RPMI7951 (cell line): ENCODE data around the gene MED1. TPM values are rescaled to one million over a fixed set of nuclear protein-coding genes. Genes with fewer than 3 reads are reported as not detected.
A peak's percentile ranks its signal among the peaks of the same experiment; 100 is the strongest.
"Not testable (repeated sequence)": the region's sequence is repeated elsewhere in the genome, so short reads cannot be mapped to it uniquely, and the experiment has no call there.

Experiments used
- DNase-seq: peaks from one replicate; pipeline ENCODE4 v3.0.0-alpha.2; 2012; ENCODE audit warnings: low read depth
- total RNA-seq: library from RNA; depleted of rRNA; stranded (reverse); fragments of >200 nt; shearing (Covaris generic); gene quantifications from 2 replicates; pipeline ENCODE4 v1.2.3, GENCODE V29; 2014; rRNA removed

MED1 gene, protein sequence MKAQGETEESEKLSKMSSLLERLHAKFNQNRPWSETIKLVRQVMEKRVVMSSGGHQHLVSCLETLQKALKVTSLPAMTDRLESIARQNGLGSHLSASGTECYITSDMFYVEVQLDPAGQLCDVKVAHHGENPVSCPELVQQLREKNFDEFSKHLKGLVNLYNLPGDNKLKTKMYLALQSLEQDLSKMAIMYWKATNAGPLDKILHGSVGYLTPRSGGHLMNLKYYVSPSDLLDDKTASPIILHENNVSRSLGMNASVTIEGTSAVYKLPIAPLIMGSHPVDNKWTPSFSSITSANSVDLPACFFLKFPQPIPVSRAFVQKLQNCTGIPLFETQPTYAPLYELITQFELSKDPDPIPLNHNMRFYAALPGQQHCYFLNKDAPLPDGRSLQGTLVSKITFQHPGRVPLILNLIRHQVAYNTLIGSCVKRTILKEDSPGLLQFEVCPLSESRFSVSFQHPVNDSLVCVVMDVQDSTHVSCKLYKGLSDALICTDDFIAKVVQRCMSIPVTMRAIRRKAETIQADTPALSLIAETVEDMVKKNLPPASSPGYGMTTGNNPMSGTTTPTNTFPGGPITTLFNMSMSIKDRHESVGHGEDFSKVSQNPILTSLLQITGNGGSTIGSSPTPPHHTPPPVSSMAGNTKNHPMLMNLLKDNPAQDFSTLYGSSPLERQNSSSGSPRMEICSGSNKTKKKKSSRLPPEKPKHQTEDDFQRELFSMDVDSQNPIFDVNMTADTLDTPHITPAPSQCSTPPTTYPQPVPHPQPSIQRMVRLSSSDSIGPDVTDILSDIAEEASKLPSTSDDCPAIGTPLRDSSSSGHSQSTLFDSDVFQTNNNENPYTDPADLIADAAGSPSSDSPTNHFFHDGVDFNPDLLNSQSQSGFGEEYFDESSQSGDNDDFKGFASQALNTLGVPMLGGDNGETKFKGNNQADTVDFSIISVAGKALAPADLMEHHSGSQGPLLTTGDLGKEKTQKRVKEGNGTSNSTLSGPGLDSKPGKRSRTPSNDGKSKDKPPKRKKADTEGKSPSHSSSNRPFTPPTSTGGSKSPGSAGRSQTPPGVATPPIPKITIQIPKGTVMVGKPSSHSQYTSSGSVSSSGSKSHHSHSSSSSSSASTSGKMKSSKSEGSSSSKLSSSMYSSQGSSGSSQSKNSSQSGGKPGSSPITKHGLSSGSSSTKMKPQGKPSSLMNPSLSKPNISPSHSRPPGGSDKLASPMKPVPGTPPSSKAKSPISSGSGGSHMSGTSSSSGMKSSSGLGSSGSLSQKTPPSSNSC (N-terminal part only)
- total RNA-seq = 12.7 and 20.9 TPM in 2 replicates

DNA sequence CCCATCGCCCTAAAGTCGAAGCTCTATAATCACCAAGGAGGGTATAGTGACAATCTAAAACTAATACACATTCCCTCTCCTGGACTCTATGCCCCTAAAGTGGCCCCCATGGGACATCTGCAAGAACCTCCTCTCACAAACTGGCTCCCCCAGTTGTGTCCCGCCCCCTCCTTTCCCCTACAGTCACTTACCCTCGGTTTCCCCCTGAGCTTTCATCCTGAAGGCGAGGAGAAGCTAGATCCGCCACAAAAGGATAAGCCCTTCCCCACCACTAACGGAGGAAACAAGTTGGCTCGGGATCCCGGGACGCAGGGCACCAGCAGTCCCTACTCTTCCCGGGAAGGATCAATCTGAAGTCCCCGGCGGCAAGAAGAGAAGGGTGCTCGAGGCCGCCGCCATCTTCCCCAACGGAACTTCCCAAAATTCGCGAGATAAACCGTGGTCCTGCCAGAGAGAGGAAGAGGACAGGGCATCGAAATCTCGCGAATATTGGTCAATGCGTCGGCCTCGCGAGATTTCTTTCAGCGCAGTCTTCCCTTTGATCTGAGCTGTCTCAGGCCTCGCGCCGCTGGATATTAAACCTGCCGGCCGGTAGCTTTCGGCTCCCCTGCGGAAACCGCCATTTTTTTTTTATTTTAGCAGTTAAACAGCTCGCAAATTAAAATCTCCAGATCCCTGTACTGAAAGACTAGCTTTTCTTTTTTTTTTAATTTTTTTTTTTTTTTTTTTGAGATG is at the start of gene MED1:
Gene MED1, minus strand, starts transcription at position 417 of the 735 bp plus-strand sequence. Its CDS starts 201 bp downstream, at position 216.
- peak; percentile 98 for DNase-seq

DNA sequence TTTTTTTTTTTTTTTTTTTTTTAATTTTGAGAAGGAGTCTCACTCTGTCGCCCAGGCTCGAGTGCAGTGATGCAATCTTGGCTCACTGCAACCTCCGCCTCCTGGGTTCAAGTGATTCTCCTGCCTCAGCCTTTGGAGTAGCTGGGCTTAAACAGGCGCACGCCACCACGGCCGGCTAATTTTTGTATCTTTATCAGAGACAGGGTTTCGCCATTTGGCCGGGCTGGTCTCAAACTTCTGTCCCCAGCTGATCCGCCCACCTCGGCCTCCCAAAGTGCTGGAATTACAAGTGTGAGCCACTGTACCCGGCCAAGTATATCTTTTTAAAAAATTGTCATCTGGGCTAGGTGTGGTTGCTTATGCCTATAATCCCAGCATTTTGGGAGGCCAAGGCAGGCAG is 45.9 kb upstream of the MED1 start:
- DNase-seq = not testable (repeated sequence)

DNA sequence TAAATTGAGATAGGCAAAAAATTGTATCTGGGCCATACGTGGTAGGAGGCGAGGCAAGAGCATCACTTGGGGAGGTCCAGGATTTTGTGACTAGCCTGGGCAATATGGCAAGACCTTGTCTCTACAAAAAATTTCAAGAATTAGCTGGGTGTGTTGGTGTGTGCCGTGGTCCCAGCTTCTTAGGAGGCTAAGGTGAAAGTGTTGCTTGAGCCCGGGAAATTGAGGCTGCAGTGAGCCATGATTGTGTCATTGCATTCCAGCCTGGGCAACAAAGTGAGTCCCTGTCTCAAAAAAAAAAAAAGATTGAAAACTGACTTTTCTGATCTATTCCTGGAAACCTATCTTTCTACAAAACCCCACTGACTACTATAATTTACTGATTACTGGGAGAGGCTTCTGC is 36.9 kb upstream of the MED1 start:
- DNase-seq = no peak

DNA sequence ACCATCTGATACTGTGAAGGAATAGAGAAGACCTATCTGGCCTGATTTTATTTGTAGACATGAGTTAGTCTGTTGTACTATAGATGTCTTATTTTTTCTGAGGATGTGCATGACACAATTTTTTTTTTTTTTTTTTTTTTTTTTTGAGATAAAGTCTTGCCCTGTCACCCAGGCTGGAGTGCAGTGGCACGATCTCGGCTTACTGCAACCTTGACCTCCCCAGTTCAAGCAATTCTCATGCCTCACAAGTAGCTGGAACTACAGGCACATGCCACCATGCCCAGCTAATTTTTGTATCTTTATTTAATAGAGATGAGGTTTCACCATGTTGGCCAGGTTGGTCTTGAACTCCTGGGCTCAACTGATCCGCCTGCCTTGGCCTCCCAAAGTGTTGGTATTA is 36.4 kb upstream of the MED1 start:
- not testable (repeated sequence) for DNase-seq

DNA sequence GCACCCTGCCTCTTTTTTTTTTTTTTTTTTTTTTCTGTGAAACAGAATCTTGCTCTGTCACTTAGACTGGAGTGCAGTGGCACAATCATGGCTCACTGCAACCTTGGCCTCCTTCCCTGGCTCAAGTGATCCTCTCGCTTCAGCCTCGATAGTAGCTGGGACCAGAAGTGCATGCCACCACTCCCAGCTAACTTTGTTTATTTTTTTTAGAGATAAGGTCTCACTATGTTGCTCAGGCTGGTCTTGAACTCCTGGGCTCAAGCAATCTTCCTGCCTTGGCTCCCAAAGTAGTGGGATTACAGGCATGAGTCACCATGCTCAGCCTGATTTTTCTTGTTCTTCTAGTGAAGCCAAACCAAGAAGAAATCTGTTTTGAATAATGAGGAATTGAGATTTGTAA is 35.2 kb upstream of the MED1 start:
- peak; percentile 43 for DNase-seq

DNA sequence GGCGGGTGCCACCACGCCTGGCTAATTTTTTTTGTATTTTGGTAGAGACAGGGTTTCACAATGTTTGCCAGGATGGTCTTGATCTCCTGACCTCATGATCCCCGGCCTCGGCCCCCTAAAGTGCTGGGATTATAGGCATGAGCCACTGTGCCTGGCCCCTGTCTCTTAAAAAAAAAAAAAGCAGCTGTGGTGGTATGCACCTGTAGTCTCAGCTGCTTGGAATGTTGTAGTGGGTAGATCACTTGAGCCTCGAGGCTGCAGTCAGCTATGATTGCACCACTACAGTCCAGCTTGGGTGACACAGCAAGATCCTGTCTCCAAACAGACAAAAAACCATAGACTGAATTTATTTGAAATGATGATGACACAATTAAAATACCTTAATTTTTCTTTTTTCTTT is 34.5 kb upstream of the MED1 start:
- DNase-seq = peak; percentile 85

DNA sequence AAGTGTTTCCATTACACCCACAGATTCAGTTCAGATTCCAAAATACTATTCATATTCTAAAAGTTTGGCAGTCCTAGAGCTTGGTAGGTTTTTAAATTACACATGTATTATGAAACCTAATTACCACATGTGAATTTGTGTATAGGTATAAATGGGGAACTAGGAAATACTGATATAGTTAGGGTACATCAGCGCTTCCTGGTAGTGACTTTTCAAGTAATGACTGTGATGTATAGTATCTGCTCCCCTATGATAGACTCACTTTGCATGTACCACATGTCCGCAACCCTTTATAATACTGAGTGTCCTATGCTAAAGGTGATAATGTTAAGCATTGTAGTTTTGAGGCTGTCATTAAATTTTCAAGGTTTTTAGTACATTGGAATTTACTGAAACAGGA is 33.1 kb upstream of the MED1 start:
- no peak for DNase-seq

DNA sequence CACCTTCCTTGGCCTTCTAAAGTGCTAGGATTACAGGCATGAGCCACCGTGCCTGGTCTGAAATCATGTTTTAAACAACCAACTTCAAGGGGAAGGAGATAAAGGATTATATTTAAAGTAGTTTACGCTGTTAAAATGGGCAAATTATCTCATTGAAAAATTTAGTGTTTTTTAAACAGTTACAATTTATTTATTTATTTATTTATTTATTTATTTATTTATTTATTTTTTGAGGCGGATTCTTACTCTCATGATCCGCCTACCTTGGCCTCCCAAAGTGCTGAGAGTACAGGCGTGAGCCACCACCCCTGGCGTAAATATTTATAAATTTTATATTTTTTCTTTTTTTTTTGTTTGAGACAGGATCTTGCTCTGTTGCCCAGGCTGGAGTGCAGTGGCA is 32.4 kb upstream of the MED1 start:
- DNase-seq = no peak

DNA sequence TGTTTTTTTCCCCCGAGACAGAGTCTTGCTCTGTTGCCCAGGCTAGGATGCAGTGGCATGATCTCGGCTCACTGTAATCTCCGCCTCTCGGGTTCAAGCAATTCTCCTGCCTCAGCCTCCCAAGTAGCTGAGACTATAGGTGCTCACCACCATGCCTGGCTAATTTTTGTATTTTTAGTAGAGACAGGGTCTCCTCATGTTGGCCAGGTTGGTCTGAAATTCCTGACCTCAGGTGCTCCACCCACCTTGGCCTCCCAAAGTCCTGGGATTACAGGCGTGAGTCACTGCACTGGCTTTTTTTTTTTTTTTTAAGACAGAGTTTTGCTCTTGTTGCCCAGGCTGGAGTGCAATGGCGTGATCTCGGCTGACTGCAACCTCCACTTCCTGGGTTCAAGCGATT is 28.6 kb upstream of the MED1 start:
- DNase-seq = not testable (repeated sequence)

DNA sequence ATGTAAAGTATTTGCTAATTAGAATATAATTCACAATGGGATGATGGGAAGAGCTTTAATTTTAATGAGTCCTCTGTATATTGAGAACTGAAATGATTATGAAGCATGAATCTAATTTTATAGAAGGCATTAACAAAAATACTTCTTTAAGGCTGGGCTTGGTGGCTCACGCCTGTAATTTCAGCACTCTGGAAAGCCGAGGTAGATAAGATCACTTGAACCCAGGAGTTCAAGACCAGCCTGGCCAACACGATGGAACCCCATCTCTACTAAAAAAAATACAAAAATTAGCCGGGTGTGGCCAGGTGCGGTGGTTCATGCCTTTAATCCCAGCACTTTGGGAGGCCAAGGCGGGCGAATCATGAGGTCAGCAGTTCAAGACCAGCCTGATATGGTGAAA is 22.2 kb upstream of the MED1 start:
- no peak for DNase-seq

DNA sequence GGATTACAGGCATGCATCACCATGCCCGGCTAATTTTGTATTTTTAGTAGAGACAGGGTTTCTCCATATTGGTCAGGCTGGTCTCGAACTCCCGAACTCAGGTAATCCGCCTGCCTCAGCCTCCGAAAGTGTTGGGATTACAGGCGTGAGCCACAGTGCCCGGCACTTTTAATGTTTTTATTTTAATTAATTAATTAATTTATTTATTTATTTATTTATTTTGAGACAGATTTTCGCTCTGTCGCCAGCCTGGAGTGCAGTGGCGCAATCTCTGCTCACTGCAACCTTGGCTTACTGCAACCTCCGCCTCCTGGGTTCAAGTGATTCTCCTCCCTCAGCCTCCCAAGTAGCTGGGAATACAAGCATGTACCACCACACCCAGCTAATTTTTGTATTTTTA is 17.5 kb upstream of the MED1 start:
- not testable (repeated sequence) for DNase-seq

DNA sequence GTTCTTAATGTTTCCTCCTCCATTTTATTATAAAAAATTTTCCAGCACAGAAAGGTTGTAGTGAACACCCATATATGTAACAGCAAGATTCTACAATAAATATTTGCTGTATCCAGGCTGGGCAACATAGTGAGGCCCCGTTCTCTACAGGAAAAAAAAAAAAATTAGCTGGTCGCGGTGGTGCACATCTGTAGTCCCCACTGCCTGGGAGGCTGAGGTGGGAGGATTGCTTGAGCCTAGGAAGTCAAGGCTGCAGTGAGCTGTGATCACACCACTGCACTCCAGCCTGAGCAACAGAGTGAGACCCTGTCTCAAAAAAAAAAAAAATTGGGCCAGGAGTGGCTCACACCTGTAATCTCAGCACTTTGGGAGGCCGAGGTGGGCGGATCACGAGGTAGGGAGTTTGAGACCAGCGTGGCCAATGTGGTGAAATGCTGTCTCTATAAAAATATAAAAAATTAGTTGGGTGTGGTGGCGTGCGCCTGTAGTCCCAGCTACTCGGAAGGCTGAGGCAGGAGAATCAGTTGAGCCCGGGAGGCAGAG is 13.6 kb upstream of the MED1 start:
- DNase-seq = not testable (repeated sequence)

DNA sequence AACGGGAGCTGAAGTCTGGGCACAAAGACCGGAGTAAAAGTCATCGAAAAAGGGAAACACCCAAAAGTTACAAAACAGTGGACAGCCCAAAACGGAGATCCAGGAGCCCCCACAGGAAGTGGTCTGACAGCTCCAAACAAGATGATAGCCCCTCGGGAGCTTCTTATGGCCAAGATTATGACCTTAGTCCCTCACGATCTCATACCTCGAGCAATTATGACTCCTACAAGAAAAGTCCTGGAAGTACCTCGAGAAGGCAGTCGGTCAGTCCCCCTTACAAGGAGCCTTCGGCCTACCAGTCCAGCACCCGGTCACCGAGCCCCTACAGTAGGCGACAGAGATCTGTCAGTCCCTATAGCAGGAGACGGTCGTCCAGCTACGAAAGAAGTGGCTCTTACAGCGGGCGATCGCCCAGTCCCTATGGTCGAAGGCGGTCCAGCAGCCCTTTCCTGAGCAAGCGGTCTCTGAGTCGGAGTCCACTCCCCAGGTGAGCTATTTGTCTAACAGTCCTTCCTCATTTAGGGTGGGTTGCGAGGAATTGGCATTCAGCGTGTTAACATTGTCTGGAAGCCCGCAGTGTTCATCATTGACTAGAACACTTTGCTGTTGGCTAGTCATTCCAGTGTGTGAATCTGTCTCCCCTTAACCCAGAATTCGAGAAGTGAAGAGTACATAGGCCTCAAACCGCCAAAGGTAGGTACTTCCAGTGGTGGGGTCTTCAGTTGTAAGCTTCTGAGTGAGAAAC is 11.7 kb upstream of the MED1 start:
- DNase-seq = no peak

DNA sequence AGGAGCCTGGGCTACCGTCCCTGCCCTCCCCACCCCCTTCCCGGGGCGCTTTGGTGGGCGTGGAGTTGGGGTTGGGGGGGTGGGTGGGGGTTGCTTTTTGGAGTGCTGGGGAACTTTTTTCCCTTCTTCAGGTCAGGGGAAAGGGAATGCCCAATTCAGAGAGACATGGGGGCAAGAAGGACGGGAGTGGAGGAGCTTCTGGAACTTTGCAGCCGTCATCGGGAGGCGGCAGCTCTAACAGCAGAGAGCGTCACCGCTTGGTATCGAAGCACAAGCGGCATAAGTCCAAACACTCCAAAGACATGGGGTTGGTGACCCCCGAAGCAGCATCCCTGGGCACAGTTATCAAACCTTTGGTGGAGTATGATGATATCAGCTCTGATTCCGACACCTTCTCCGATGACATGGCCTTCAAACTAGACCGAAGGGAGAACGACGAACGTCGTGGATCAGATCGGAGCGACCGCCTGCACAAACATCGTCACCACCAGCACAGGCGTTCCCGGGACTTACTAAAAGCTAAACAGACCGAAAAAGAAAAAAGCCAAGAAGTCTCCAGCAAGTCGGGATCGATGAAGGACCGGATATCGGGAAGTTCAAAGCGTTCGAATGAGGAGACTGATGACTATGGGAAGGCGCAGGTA is 11.0 kb upstream of the MED1 start:
- no peak for DNase-seq

DNA sequence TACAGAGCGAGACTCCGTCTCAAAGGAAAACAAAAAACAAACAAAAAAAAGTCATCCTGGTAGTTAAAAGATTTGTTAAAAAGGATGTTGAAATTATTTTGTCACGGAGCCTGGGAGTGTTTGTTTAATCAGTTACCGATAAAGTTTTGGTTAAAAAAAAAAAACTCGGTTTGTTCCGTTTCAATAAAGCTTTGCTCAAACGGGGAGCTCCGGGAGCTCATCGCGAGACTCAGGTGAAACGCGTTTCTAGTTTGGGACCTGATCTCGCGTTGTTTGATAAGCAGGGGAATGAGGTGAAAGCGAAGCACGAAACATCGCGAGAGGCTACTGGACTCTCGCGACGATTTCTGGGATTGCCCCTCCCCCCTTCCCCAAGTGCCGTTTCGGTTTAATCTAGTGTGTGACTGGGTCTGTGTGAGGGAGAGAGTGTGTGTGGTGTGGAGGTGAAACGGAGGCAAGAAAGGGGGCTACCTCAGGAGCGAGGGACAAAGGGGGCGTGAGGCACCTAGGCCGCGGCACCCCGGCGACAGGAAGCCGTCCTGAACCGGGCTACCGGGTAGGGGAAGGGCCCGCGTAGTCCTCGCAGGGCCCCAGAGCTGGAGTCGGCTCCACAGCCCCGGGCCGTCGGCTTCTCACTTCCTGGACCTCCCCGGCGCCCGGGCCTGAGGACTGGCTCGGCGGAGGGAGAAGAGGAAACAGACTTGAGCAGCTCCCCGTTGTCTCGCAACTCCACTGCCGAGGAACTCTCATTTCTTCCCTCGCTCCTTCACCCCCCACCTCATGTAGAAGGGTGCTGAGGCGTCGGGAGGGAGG is 10.3 kb upstream of the MED1 start, which contains the start of gene CDK12:
Gene CDK12, plus strand, starts transcription at position 374 of the 813 bp plus-strand sequence. CDS start 586 bp downstream, outside the sequence.
- DNase-seq = peak; percentile 99

DNA sequence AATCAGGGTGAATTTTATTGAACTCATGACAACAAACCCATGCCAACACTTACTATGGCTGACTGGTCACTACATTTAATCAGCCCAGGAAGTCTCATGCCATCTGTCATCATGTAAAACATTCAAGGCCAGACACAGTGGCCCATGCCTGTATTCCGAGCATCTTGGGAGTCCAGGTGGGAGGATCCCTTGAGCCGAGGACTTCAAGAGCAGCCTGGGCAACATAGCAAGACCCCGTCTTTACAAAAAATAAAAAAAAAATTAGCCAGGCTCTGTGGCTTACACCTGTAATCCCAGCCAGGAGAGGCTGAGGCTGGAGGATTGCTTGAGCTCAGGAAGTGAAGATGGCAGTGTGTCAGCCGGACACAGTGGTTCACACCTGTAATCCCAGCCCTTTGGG is 4.9 kb upstream of the MED1 start:
- no peak for DNase-seq

DNA sequence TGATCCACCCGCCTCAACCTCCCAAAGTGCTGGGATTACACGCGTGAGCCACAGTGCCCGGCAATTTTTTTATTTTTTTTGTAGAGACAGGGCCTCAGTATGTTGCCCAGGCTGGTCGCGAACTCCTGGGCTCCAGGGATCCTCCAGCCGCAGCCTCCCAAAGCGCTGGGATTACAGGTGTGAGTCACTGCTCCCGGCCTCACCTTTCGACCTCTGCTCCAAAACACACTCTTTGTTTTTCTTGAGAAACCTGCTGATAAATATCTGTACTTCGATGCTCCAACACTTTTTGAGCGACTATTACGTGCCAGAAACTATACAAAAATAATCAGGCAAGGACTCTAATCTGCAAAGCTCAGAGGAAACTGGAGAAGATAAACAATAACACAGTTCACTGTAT is 1.0 kb downstream of the MED1 start:
- DNase-seq = no peak

DNA sequence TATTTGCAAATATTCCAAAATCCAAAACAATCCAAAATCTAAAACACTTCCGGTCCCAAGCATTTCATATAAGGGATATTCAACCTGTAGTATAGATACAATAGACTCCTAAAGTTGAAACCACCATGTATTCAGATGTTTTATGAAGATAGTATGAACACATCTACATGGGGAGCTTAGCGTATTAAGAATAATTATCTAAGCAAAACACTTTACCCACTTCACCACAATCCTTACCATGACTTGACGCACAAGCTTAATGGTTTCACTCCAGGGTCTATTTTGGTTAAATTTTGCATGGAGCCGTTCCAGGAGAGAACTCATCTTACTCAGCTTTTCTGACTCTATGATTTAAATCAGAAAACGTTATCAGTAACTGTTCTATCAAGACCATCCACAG is 3.5 kb downstream of the MED1 start:
- DNase-seq = no peak

DNA sequence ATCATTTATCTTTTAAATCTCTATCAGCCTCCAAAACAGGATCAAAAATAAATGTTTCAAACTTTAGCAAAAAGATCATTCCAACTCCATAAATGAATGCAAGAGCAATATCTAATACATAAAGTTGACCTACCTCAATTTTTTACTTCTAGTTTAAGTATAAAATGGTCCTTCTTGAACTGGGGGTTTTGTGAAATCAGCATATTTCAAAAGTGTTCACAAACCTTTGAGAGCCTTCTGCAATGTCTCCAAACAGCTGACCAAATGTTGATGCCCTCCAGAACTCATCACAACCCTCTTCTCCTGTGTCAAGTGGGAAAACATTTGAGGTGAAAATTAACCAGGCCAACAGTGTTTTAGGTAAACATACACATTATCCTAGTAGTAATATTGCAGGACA is 7.7 kb downstream of the MED1 start:
- no peak for DNase-seq
